Endodermal cell (in vitro differentiated cells): ENCODE measurements around the gene RNASE9. TPM values are rescaled to one million over a fixed set of nuclear protein-coding genes. Genes with fewer than 3 reads are reported as not detected.
A peak's percentile ranks its signal among the peaks of the same experiment; 100 is the strongest.

Experiments used
- DNase-seq: peaks from one replicate; pipeline ENCODE4 v3.0.0-alpha.2; 2017
- H3K27ac ChIP-seq: 2 replicates; pipeline ENCODE4 v1.5.1; 2013; ENCODE audit warnings: mild to moderate bottlenecking, low read depth, low read length, moderate library complexity
- H3K27me3 ChIP-seq: 2 replicates; pipeline ENCODE4 v1.6.1; 2013; ENCODE audit warnings: mild to moderate bottlenecking, low read length, moderate library complexity; ENCODE audit not compliant: insufficient read depth, control insufficient read depth, poor library complexity, severe bottlenecking
- H3K36me3 ChIP-seq: 2 replicates; pipeline ENCODE4 v1.7.0; 2013; ENCODE audit warnings: mild to moderate bottlenecking, low read length, moderate library complexity; ENCODE audit not compliant: control insufficient read depth, insufficient read depth
- H3K4me1 ChIP-seq: one replicate; pipeline ENCODE4 v1.7.0; 2013; ENCODE audit warnings: low read length; ENCODE audit not compliant: control insufficient read depth, insufficient read depth
- H3K4me3 ChIP-seq: 2 replicates; pipeline ENCODE4 v1.5.1; 2013; ENCODE audit warnings: mild to moderate bottlenecking, low read length, moderate library complexity
- H3K9ac ChIP-seq: 2 replicates; pipeline ENCODE4 v1.6.1; 2013; ENCODE audit warnings: mild to moderate bottlenecking, low read length, moderate library complexity; ENCODE audit not compliant: poor library complexity, severe bottlenecking; ENCODE audit errors: extremely low read depth
- H3K9me3 ChIP-seq: 2 replicates; pipeline ENCODE4 v1.6.1; 2013; ENCODE audit warnings: mild to moderate bottlenecking, low read length, moderate library complexity; ENCODE audit not compliant: control insufficient read depth
- H3K27ac Mint-ChIP-seq: 2 replicates; pipeline ENCODE4 v1.8.0; 2020; ENCODE audit warnings: mixed read lengths
- H3K27me3 Mint-ChIP-seq: 2 replicates; pipeline ENCODE4 v1.8.0; 2021; ENCODE audit warnings: mild to moderate bottlenecking, mixed read lengths; ENCODE audit not compliant: insufficient read depth
- H3K36me3 Mint-ChIP-seq: 2 replicates; pipeline ENCODE4 v1.8.0; 2020; ENCODE audit warnings: low read depth, mixed read lengths
- H3K4me1 Mint-ChIP-seq: 2 replicates; pipeline ENCODE4 v1.8.0; 2020; ENCODE audit warnings: mixed read lengths
- H3K4me3 Mint-ChIP-seq: 2 replicates; pipeline ENCODE4 v1.8.0; 2020; ENCODE audit warnings: mild to moderate bottlenecking, moderate library complexity, mixed read lengths
- H3K9me3 Mint-ChIP-seq: 2 replicates; pipeline ENCODE4 v1.8.0; 2020; ENCODE audit warnings: mild to moderate bottlenecking, mixed read lengths
- WGBS, 2 experiments: methylation state at CpG; one replicate each; pipeline versions ENCODE4 v1.1.5 to v1.1.7; 2013; ENCODE audit warnings: missing lambda C conversion rate in 2 of 2, mixed read lengths in 1 of 2; ENCODE audit not compliant: insufficient coverage in 1 of 2, insufficient read length in 1 of 2; 5-methylcytosine and 5-hydroxymethylcytosine counted together
- total RNA-seq, 2 donors: library from RNA; stranded (reverse); fragmentation: NEBNext Ultra II Directional in 1 of 2; extraction: Animal tissue kit (Norgen Biotek cat#: 25700) in 1 of 2; gene quantifications; 2 replicates in 1 of 2; 3 replicates in 1 of 2; pipeline ENCODE4 v1.2.1, GENCODE V29; 2021
- TF ChIP-seq, protein P1 (sequence below): fragments of 200-600 bp; sonication (generic); conservative IDR thresholded peaks from 2 replicates; pipeline ENCODE4 v1.5.0; 2021; ENCODE audit warnings: antibody characterized with exemption, mild to moderate bottlenecking

RNASE9 gene
- total RNA-seq, 2 donors from 2014 or later, result not detected

DNA sequence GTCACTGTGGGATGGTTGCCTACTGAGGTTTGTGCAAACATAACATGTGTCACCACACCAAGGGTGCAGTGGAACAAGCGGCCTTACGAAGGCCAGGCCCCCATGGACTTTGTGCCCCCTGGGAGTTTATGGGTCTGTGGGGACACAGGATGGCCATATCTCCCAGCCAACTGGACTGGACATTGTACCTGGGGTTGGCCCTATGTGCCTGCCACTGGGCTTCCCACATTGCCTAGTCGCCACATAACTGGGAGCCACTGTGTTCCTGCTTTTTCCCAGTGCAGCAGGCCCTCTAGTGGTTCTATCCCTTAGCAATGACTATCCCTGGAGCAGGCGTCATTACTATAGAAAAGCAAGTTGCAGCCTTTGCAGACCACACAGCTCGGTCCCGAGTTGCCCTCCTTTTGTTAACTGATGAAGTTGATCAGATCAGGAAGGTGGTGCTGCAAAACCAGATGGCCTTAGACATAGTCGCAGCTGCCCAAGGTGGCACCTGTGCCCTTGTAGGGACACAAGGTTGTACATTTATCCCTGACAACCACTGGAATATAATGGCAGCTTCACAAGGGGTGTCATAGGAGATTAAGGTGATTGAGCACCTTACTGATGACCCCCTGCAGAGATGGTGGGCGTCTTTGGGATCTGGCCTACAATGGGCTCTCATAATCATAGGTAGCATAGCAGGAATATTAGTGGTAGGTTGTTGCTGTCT is 45.5 kb upstream of the RNASE9 start:
- Mint-ChIP-seq H3K36me3 (no peaks in the 10 kb centered on the region), H3K9me3 (no peaks in the 10 kb centered on the region), H3K27ac (no peak overlapping the region), H3K27me3 (no peaks in the 10 kb centered on the region), H3K4me1 (no peaks in the 10 kb centered on the region), H3K4me3 (no peak overlapping the region)
- Histone ChIP-seq H3K27ac (no peak overlapping the region), H3K36me3 (no peaks in the 10 kb centered on the region), H3K27me3 (no peaks in the 10 kb centered on the region), H3K4me1 (no peaks in the 10 kb centered on the region), H3K4me3 (no peak overlapping the region), H3K9me3 (no peaks in the 10 kb centered on the region), H3K9ac (no peak overlapping the region)
- peak; percentile 84 for DNase-seq
- WGBS, 2 experiments, result 22 to 52% methylated on average over 4 to 8 of the region's 8 CpGs
- TF ChIP-seq, protein P1, sequence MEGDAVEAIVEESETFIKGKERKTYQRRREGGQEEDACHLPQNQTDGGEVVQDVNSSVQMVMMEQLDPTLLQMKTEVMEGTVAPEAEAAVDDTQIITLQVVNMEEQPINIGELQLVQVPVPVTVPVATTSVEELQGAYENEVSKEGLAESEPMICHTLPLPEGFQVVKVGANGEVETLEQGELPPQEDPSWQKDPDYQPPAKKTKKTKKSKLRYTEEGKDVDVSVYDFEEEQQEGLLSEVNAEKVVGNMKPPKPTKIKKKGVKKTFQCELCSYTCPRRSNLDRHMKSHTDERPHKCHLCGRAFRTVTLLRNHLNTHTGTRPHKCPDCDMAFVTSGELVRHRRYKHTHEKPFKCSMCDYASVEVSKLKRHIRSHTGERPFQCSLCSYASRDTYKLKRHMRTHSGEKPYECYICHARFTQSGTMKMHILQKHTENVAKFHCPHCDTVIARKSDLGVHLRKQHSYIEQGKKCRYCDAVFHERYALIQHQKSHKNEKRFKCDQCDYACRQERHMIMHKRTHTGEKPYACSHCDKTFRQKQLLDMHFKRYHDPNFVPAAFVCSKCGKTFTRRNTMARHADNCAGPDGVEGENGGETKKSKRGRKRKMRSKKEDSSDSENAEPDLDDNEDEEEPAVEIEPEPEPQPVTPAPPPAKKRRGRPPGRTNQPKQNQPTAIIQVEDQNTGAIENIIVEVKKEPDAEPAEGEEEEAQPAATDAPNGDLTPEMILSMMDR, result peak; percentile 89

DNA sequence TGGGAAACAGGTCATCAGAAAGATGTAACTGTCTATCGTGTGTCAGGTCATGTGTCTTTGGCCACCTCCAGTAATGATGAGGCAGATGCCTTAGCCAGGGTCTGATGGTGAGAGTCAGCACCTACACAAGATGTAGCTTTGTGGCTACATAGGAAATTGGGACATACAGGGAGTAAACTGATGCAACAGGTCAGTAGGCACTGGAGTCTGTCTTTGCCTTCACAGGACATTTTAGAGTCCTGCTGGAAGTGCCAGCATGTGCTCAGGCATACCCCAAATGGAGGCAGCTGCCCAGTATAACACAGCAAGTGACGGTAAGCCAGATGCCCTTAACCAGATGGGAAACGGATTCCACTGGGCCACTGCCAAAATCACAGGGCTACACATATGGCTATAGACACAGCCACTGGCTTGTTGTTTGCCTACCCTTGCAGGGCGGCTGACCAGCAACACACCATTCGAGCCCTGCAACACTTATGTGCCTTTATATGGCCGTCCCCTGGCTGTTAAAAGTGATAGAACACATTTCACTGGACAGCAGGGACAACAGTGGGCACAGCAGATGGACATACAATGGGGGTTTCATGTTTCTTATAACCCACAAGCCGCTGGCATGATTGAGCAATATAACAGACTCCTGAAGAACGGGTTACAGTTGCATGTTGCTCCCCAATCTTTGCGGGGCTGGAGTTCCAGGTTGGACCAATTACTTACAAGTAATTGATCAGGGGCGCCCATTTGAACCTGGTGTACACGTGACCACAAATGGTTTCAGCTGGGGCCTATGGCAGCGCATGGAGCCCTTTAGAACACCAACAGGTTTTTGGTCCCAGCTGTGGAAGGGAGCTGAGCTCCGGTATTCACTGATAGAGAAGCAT is 43.2 kb upstream of the RNASE9 start:
- no peak overlapping the region for H3K27ac Mint-ChIP-seq
- H3K4me3 Mint-ChIP-seq, result no peak overlapping the region
- 93 to 96% methylated on average over 12 to 13 of the region's 13 CpGs for WGBS, 2 experiments
- H3K4me3 ChIP-seq, result no peak overlapping the region
- H3K9ac ChIP-seq, result no peak overlapping the region
- peak; percentile 26 for DNase-seq
- no peaks in the 10 kb centered on the region for H3K4me1 ChIP-seq
- H3K9me3 ChIP-seq, result no peaks in the 10 kb centered on the region
- TF ChIP-seq, protein P1, result no peak
- no peak overlapping the region for H3K27ac ChIP-seq
- H3K36me3 Mint-ChIP-seq, result no peaks in the 10 kb centered on the region
- H3K9me3 Mint-ChIP-seq, result no peaks in the 10 kb centered on the region
- H3K4me1 Mint-ChIP-seq, result no peaks in the 10 kb centered on the region
- H3K27me3 Mint-ChIP-seq, result no peaks in the 10 kb centered on the region
- H3K36me3 ChIP-seq, result no peaks in the 10 kb centered on the region
- H3K27me3 ChIP-seq, result no peaks in the 10 kb centered on the region

DNA sequence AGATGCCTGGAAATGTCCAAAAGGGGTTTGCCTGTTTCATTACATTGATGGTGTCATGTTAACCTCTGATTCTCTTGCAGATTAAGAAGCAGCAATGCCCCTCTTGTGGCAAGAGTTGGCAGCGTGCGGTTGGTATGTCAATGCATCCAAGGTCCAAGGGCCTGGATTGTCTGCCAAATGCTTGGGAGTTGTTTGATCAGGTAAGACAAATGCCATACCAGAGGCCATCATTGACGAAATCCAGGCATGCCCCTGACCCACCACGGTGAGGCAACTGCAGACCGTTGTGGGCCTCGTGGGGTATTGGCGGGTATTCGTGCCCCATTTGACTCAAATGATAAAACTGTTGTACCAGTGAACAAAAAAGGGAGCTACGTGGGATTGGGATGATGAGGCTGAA is 41.7 kb upstream of the RNASE9 start:
- Mint-ChIP-seq H3K4me3 (no peak overlapping the region), H3K36me3 (no peaks in the 10 kb centered on the region), H3K4me1 (no peaks in the 10 kb centered on the region), H3K9me3 (no peaks in the 10 kb centered on the region), H3K27me3 (no peaks in the 10 kb centered on the region), H3K27ac (no peak overlapping the region)
- no peak overlapping the region for H3K27ac ChIP-seq
- H3K9me3 ChIP-seq, result no peaks in the 10 kb centered on the region
- no peaks in the 10 kb centered on the region for H3K36me3 ChIP-seq
- peak; percentile 13 for DNase-seq
- H3K4me3 ChIP-seq, result no peak overlapping the region
- 95 to 100% methylated on average over 4 to 9 of the region's 9 CpGs for WGBS, 2 experiments
- TF ChIP-seq, protein P1, result peak; percentile 17
- no peaks in the 10 kb centered on the region for H3K4me1 ChIP-seq
- H3K9ac ChIP-seq, result no peak overlapping the region
- H3K27me3 ChIP-seq, result no peaks in the 10 kb centered on the region
